ENCODE data around the gene IRS2. TPM values are rescaled to one million over a fixed set of nuclear protein-coding genes. Genes with fewer than 3 reads are reported as not detected.

The IRS2 gene
- total and polyA plus RNA-seq, 2 experiments from 2014 or later = 3.6 to 14.5 TPM

DNA sequence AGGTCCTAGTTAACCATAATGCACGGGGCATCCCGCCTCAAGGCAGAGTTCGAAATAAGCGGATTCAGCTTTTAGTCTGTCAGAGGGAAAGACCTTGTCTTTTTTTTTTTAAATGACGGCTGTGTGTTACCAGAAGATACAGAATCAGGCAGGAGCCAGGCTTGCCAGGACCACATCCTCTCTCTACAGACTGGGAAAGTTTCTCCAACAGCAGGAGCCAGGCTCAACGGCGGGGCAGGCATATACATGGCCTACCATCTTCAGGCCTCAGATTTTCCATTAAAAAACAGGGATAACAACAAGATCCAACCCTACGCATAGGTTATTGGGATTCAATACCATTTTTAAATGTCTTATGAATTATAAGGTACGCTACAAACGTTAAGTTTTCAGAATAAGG is 17.8 kb downstream of the IRS2 start:
- Histone ChIP-seq H4K20me1 (replicated peaks; ENCODE audit: insufficient read depth) (peaks cover 29% of the 10 kb centered on the region), H3K27me3 (ENCODE audit: insufficient read depth) (no peaks in the 10 kb centered on the region), H3K79me2 (replicated peaks; ENCODE audit: insufficient read depth) (peaks cover 78% of the 10 kb centered on the region), H3K27ac (ENCODE audit: low read depth) (no peak overlapping the region), H3K4me2 (no peak overlapping the region), H3K9me2 (ENCODE audit: insufficient read depth) (no peaks in the 10 kb centered on the region), H3F3A (replicated peaks; ENCODE audit: low read depth) (no peaks in the 10 kb centered on the region), H3K4me1 (ENCODE audit: insufficient read depth) (peaks cover 15% of the 10 kb centered on the region), H3K36me3 (ENCODE audit: insufficient read depth) (no peaks in the 10 kb centered on the region), H3K4me3 (no peak overlapping the region), H2AFZ (no peak overlapping the region)
- Mint-ChIP-seq H3K36me3 (ENCODE audit: low read depth) (peaks cover 25% of the 10 kb centered on the region), H3K27me3 (ENCODE audit: insufficient read depth, low read depth, poor library complexity) (peaks cover 5% of the 10 kb centered on the region), H3K4me1 (peaks cover 36% of the 10 kb centered on the region), H3K27ac (no peak overlapping the region), H3K4me3 (no peak overlapping the region), H3K9me3 (no peaks in the 10 kb centered on the region)
- TF ChIP-seq, protein P1, sequence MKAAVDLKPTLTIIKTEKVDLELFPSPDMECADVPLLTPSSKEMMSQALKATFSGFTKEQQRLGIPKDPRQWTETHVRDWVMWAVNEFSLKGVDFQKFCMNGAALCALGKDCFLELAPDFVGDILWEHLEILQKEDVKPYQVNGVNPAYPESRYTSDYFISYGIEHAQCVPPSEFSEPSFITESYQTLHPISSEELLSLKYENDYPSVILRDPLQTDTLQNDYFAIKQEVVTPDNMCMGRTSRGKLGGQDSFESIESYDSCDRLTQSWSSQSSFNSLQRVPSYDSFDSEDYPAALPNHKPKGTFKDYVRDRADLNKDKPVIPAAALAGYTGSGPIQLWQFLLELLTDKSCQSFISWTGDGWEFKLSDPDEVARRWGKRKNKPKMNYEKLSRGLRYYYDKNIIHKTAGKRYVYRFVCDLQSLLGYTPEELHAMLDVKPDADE (IDR thresholded peaks at IDR 0.05) = no peak
- TF ChIP-seq CREB1 (CRISPR knock-in tag; IDR thresholded peaks at IDR 0.05; ENCODE audit: low read depth) = no peak
- TF ChIP-seq, protein P2, sequence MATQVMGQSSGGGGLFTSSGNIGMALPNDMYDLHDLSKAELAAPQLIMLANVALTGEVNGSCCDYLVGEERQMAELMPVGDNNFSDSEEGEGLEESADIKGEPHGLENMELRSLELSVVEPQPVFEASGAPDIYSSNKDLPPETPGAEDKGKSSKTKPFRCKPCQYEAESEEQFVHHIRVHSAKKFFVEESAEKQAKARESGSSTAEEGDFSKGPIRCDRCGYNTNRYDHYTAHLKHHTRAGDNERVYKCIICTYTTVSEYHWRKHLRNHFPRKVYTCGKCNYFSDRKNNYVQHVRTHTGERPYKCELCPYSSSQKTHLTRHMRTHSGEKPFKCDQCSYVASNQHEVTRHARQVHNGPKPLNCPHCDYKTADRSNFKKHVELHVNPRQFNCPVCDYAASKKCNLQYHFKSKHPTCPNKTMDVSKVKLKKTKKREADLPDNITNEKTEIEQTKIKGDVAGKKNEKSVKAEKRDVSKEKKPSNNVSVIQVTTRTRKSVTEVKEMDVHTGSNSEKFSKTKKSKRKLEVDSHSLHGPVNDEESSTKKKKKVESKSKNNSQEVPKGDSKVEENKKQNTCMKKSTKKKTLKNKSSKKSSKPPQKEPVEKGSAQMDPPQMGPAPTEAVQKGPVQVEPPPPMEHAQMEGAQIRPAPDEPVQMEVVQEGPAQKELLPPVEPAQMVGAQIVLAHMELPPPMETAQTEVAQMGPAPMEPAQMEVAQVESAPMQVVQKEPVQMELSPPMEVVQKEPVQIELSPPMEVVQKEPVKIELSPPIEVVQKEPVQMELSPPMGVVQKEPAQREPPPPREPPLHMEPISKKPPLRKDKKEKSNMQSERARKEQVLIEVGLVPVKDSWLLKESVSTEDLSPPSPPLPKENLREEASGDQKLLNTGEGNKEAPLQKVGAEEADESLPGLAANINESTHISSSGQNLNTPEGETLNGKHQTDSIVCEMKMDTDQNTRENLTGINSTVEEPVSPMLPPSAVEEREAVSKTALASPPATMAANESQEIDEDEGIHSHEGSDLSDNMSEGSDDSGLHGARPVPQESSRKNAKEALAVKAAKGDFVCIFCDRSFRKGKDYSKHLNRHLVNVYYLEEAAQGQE (IDR thresholded peaks at IDR 0.05; ENCODE audit: unreplicated experiment) = no peak
- TF ChIP-seq, protein P3, sequence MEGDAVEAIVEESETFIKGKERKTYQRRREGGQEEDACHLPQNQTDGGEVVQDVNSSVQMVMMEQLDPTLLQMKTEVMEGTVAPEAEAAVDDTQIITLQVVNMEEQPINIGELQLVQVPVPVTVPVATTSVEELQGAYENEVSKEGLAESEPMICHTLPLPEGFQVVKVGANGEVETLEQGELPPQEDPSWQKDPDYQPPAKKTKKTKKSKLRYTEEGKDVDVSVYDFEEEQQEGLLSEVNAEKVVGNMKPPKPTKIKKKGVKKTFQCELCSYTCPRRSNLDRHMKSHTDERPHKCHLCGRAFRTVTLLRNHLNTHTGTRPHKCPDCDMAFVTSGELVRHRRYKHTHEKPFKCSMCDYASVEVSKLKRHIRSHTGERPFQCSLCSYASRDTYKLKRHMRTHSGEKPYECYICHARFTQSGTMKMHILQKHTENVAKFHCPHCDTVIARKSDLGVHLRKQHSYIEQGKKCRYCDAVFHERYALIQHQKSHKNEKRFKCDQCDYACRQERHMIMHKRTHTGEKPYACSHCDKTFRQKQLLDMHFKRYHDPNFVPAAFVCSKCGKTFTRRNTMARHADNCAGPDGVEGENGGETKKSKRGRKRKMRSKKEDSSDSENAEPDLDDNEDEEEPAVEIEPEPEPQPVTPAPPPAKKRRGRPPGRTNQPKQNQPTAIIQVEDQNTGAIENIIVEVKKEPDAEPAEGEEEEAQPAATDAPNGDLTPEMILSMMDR (conservative IDR thresholded peaks at IDR 0.05; ENCODE audit: low read depth in 2 of 2) = no peak
- no peak for TF ChIP-seq EZH2phosphoT487 (IDR thresholded peaks at IDR 0.05; ENCODE audit: unreplicated experiment)
- no peak for TF ChIP-seq NANOG (IDR thresholded peaks at IDR 0.05; ENCODE audit: borderline replicate concordance)
- TF ChIP-seq, protein P4, sequence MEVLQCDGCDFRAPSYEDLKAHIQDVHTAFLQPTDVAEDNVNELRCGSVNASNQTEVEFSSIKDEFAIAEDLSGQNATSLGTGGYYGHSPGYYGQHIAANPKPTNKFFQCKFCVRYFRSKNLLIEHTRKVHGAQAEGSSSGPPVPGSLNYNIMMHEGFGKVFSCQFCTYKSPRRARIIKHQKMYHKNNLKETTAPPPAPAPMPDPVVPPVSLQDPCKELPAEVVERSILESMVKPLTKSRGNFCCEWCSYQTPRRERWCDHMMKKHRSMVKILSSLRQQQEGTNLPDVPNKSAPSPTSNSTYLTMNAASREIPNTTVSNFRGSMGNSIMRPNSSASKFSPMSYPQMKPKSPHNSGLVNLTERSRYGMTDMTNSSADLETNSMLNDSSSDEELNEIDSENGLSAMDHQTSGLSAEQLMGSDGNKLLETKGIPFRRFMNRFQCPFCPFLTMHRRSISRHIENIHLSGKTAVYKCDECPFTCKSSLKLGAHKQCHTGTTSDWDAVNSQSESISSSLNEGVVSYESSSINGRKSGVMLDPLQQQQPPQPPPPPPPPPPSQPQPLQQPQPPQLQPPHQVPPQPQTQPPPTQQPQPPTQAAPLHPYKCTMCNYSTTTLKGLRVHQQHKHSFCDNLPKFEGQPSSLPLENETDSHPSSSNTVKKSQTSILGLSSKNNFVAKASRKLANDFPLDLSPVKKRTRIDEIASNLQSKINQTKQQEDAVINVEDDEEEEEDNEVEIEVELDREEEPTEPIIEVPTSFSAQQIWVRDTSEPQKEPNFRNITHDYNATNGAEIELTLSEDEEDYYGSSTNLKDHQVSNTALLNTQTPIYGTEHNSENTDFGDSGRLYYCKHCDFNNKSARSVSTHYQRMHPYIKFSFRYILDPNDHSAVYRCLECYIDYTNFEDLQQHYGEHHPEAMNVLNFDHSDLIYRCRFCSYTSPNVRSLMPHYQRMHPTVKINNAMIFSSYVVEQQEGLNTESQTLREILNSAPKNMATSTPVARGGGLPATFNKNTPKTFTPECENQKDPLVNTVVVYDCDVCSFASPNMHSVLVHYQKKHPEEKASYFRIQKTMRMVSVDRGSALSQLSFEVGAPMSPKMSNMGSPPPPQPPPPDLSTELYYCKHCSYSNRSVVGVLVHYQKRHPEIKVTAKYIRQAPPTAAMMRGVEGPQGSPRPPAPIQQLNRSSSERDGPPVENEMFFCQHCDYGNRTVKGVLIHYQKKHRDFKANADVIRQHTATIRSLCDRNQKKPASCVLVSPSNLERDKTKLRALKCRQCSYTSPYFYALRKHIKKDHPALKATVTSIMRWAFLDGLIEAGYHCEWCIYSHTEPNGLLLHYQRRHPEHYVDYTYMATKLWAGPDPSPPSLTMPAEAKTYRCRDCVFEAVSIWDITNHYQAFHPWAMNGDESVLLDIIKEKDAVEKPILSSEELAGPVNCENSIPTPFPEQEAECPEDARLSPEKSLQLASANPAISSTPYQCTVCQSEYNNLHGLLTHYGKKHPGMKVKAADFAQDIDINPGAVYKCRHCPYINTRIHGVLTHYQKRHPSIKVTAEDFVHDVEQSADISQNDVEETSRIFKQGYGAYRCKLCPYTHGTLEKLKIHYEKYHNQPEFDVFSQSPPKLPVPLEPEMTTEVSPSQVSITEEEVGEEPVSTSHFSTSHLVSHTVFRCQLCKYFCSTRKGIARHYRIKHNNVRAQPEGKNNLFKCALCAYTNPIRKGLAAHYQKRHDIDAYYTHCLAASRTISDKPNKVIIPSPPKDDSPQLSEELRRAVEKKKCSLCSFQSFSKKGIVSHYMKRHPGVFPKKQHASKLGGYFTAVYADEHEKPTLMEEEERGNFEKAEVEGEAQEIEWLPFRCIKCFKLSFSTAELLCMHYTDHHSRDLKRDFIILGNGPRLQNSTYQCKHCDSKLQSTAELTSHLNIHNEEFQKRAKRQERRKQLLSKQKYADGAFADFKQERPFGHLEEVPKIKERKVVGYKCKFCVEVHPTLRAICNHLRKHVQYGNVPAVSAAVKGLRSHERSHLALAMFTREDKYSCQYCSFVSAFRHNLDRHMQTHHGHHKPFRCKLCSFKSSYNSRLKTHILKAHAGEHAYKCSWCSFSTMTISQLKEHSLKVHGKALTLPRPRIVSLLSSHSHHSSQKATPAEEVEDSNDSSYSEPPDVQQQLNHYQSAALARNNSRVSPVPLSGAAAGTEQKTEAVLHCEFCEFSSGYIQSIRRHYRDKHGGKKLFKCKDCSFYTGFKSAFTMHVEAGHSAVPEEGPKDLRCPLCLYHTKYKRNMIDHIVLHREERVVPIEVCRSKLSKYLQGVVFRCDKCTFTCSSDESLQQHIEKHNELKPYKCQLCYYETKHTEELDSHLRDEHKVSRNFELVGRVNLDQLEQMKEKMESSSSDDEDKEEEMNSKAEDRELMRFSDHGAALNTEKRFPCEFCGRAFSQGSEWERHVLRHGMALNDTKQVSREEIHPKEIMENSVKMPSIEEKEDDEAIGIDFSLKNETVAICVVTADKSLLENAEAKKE (CRISPR knock-in tag; IDR thresholded peaks at IDR 0.05) = no peak
- no peak for TF ChIP-seq ZNF331 (CRISPR knock-in tag; IDR thresholded peaks at IDR 0.05; ENCODE audit: low read depth)
- ATAC-seq (no peak), DNase-seq (ENCODE audit: low spot score) (no peak)

Data from GM23338 (cell line).